Spleen (tissue), 7 donors: Measurements from ENCODE around the gene CRKL.

Source experiments
- POLR2A ChIP-seq, 3 donors: fragments of 450-650 bp; IDR thresholded peaks; one replicate each; pipeline ENCODE4 v1.5.1; 2017; ENCODE audit warnings: antibody characterized with exemption in 3 of 3, mild to moderate bottlenecking in 1 of 3
- TF ChIP-seq, protein P1 (sequence below), 11 experiments: fragments of 200-600 bp in 7 of 11; fragments of 450-650 bp in 4 of 11; sonication (generic) in 4 of 11; IDR thresholded peaks in 8 of 11; conservative IDR thresholded peaks in 3 of 11; 1 replicate in 7 of 11; 2 replicates in 4 of 11; pipeline versions ENCODE4 v1.4.0 to v1.8.0; 2016 to 2021; ENCODE audit warnings: antibody characterized with exemption in 11 of 11, inconsistent platforms in 4 of 11, mild to moderate bottlenecking in 1 of 11
- donor health status: DM: no; HTN: no; CAD: no; lungs with moderate emphysema.
- donor health status: DM: no; HTN: no; CAD: no.
- donor health status: DM: no; HTN: no; CAD: no.

DNA sequence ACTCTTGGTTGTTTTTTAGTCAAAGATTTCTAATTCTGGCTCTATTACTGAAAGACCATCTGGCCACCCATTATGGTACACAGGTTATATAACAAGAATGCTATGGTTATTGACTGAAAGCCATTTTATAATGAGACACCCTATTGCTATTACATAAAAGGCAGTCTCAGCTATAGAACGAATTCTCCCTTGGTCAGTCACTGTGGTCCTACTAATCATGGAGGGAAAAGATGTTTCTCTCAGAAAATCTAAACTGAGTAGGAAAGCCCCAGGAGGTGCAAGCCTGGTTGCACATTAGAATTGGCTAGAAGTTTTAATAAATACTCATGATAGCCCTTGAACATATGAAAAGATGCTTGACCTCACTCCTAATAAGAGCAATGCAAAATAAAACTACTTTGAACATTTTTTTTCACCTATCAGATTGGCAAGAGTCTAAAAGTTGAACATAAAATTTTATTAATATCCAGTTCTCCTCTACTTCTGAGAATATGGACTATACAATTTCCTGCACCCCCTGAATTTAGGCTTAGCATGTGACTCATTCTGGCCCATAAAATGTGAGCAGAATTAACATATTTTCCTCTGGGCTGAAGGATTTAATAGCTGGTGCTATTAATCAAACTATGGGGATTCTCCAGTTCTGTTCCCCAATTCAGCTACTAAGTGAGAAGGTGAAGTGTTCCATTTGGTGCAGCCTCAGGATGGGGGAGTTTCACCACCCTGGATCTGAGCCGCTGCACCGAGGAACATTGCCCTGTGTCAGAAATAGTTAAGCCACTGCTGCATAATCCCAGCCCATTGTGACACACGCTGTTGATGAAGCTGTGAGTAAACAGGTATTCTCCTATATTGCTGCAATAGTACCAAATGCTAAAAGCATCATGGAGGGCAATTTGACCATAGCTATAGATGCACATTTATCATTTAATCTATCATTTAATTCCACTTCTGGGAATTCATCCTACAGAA, 11.5 kb upstream of the CRKL start:
- TF ChIP-seq, protein P1, sequence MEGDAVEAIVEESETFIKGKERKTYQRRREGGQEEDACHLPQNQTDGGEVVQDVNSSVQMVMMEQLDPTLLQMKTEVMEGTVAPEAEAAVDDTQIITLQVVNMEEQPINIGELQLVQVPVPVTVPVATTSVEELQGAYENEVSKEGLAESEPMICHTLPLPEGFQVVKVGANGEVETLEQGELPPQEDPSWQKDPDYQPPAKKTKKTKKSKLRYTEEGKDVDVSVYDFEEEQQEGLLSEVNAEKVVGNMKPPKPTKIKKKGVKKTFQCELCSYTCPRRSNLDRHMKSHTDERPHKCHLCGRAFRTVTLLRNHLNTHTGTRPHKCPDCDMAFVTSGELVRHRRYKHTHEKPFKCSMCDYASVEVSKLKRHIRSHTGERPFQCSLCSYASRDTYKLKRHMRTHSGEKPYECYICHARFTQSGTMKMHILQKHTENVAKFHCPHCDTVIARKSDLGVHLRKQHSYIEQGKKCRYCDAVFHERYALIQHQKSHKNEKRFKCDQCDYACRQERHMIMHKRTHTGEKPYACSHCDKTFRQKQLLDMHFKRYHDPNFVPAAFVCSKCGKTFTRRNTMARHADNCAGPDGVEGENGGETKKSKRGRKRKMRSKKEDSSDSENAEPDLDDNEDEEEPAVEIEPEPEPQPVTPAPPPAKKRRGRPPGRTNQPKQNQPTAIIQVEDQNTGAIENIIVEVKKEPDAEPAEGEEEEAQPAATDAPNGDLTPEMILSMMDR (IDR thresholded peaks at IDR 0.05 in 8 of 11, conservative IDR thresholded peaks at IDR 0.05 in 3 of 11): no peak
- no peak for TF ChIP-seq POLR2A (IDR thresholded peaks at IDR 0.05)
